HepG2 (cell line): ENCODE measurements around the gene TSPAN9. TPM values are rescaled to one million over a fixed set of nuclear protein-coding genes. Genes with fewer than 3 reads are reported as not detected.
A peak's percentile ranks its signal among the peaks of the same experiment; 100 is the strongest.

Experiments
- BHLHE40 ChIP-seq: IDR thresholded peaks from 2 replicates; pipeline ENCODE4 v1.6.1; 2011; ENCODE audit warnings: low read length, improper control_type of control experiment
- CEBPB ChIP-seq: IDR thresholded peaks from 2 replicates; pipeline ENCODE4 v1.6.1; 2011; ENCODE audit warnings: low read depth, low read length, improper control_type of control experiment, borderline replicate concordance
- FOSL2 ChIP-seq: sonication (generic); formaldehyde crosslinking; IDR thresholded peaks from 2 replicates; pipeline ENCODE4 v1.4.0; 2020; ENCODE audit warnings: missing genetic modification reagents
- FOXC1 ChIP-seq: sonication (generic); formaldehyde crosslinking; IDR thresholded peaks from 2 replicates; pipeline ENCODE4 v1.8.0; 2022; ENCODE audit warnings: mild to moderate bottlenecking, missing genetic modification reagents, borderline replicate concordance
- KDM5B ChIP-seq: sonication (generic); formaldehyde crosslinking; IDR thresholded peaks from 2 replicates; pipeline ENCODE4 v1.4.0; 2020; ENCODE audit warnings: missing genetic modification reagents, mild to moderate bottlenecking, borderline replicate concordance
- KMT2B ChIP-seq: IDR thresholded peaks from 2 replicates; pipeline ENCODE4 v1.6.1; 2016; ENCODE audit warnings: missing genetic modification reagents, missing compliant biosample characterization
- NONO ChIP-seq, 2 experiments: fragments of 450-650 bp in 1 of 2; sonication (generic) in 1 of 2; formaldehyde crosslinking in 1 of 2; IDR thresholded peaks in 1 of 2; conservative IDR thresholded peaks in 1 of 2; 2 replicates each; pipeline versions ENCODE4 v1.6.1 to v1.8.0; 2017 to 2022; ENCODE audit warnings: mild to moderate bottlenecking in 1 of 2, missing genetic modification reagents in 1 of 2, moderate library complexity in 1 of 2
- SALL2 ChIP-seq: sonication (generic); formaldehyde crosslinking; IDR thresholded peaks from 2 replicates; pipeline ENCODE4 v1.8.1; 2023; ENCODE audit warnings: mild to moderate bottlenecking, missing genetic modification reagents, inconsistent platforms
- ZNF292 ChIP-seq: sonication (generic); formaldehyde crosslinking; IDR thresholded peaks from 2 replicates; pipeline ENCODE4 v1.8.1; 2022; ENCODE audit warnings: mild to moderate bottlenecking, low read depth, missing genetic modification reagents, borderline replicate concordance
- ZNF446 ChIP-seq: sonication (generic); formaldehyde crosslinking; IDR thresholded peaks from 2 replicates; pipeline ENCODE4 v1.5.0; 2020; ENCODE audit warnings: mild to moderate bottlenecking, missing genetic modification reagents
- ZNF614 ChIP-seq: IDR thresholded peaks from 2 replicates; pipeline ENCODE4 v1.6.1; 2018; ENCODE audit warnings: missing biosample characterization, missing genetic modification reagents, inconsistent platforms, borderline replicate concordance
- ZNF761 ChIP-seq: sonication (generic); formaldehyde crosslinking; conservative IDR thresholded peaks from 2 replicates; pipeline ENCODE4 v1.4.0; 2020; ENCODE audit warnings: mild to moderate bottlenecking, missing genetic modification reagents
- ZNF788 ChIP-seq: sonication (generic); formaldehyde crosslinking; IDR thresholded peaks from 2 replicates; pipeline ENCODE4 v1.5.0; 2020; ENCODE audit warnings: mild to moderate bottlenecking, missing genetic modification reagents, borderline replicate concordance
- polyA plus RNA-seq, 8 experiments: library from polyadenylated mRNA; depleted of rRNA in 3 of 8; stranded (reverse) in 7 of 8; unstranded in 1 of 8; fragments of >200 nt; fragmentation: Illumina TruSeq in 4 of 8; extraction: Trizol in 4 of 8; gene quantifications; 2 replicates each; pipeline versions ENCODE4 v1.2.1 to v1.2.3, GENCODE V29; 2011 to 2016; ENCODE audit warnings: low read depth in 4 of 8, missing spikeins in 1 of 8, mixed read lengths in 1 of 8; ENCODE audit not compliant: insufficient read depth in 1 of 8
- total RNA-seq, 5 experiments: library from RNA; depleted of rRNA; stranded (reverse); fragments of >200 nt; fragmentation: Illumina TruSeq; extraction: Trizol; gene quantifications; 2 replicates each; pipeline ENCODE4 v1.2.3, GENCODE V29; 2016; ENCODE audit warnings: low read depth in 1 of 5
- TF ChIP-seq, protein P1 (sequence below): sonication (generic); formaldehyde crosslinking; IDR thresholded peaks from 2 replicates; pipeline ENCODE4 v1.5.0; 2020; ENCODE audit warnings: mild to moderate bottlenecking, missing genetic modification reagents, moderate library complexity
- TF ChIP-seq, protein P2 (sequence below): sonication (generic); formaldehyde crosslinking; IDR thresholded peaks from 2 replicates; pipeline ENCODE4 v1.4.0; 2020; ENCODE audit warnings: missing genetic modification reagents, borderline replicate concordance

TSPAN9 gene
- total and polyA plus RNA-seq, 2 of the 13 experiments (the other 11 are each of a cell fraction or from before 2014, with no cell fraction given): 18.1 to 42.3 TPM

DNA sequence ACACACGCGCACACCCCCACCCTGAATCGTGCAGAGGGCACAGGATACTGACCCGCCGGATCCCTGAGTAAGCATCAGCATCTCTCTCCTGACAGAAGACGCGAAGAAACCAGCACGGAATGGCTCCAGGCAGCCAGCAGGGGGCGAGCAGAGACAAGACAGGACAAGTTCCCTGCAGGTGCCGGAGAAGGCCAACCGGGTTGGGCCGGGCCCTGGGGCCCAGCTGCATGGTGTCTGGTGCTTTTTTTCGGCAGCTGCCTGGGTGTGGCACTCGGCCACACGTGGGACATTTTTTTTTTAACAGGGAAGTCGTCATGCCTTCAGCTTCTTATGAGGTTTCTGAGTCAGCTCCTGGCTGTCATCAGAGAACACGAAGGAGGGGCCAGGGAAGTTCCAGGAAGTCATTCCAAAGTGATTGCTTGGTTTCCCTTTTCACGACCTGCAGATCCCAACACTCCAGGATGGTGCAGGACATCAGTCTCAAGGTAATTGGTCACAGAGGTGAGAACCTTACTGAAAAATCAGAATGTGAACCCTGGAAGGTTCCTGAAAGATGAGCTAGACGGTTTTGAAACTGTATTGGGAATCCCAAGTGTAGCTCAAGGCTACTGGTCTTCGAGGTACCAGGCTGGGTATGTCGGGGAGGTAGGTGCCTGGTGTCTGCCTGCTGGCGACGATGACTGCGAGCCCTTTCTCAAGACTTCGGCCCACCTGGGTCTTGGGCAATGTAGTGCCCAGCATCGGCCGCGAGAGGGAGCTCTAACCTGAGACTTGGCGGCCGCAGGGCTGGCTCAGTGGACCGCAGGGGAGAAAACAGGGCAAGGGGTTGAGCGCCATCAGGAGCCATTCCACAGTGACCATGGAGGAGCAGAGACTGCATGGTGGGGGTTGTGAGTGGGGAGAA, 223.0 kb downstream of the TSPAN9 start (continued):
- peak; percentile 50; the same call in 1 of the 2 replicates for TF ChIP-seq ZNF761 (CRISPR knock-in tag)
- TF ChIP-seq ZNF292 (CRISPR knock-in tag): no peak
- peak; percentile 13; the same call in 1 of the 2 replicates for TF ChIP-seq FOXC1 (CRISPR knock-in tag)
- peak; percentile 30; the same call in 1 of the 2 replicates for TF ChIP-seq ZNF788 (CRISPR knock-in tag)
- TF ChIP-seq KMT2B (CRISPR knock-in tag): no peak
- TF ChIP-seq ZNF446: 0 out of 2 replicates have a peak, but pooled peaks have one; percentile 29
- TF ChIP-seq, protein P1, sequence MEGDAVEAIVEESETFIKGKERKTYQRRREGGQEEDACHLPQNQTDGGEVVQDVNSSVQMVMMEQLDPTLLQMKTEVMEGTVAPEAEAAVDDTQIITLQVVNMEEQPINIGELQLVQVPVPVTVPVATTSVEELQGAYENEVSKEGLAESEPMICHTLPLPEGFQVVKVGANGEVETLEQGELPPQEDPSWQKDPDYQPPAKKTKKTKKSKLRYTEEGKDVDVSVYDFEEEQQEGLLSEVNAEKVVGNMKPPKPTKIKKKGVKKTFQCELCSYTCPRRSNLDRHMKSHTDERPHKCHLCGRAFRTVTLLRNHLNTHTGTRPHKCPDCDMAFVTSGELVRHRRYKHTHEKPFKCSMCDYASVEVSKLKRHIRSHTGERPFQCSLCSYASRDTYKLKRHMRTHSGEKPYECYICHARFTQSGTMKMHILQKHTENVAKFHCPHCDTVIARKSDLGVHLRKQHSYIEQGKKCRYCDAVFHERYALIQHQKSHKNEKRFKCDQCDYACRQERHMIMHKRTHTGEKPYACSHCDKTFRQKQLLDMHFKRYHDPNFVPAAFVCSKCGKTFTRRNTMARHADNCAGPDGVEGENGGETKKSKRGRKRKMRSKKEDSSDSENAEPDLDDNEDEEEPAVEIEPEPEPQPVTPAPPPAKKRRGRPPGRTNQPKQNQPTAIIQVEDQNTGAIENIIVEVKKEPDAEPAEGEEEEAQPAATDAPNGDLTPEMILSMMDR (CRISPR knock-in tag): peak; percentile 97
- TF ChIP-seq FOSL2 (CRISPR knock-in tag): 0 out of 2 replicates have a peak, but pooled peaks have one; percentile 12
- no peak for TF ChIP-seq KDM5B (CRISPR knock-in tag)
- peak; percentile 43; the same call in 1 of the 2 replicates for TF ChIP-seq CEBPB
- TF ChIP-seq ZNF614 (CRISPR knock-in tag): peak; percentile 23; the same call in 1 of the 2 replicates
- TF ChIP-seq SALL2 (CRISPR knock-in tag): 0 out of 2 replicates have a peak, but pooled peaks have one; percentile 29
- TF ChIP-seq, protein P2, sequence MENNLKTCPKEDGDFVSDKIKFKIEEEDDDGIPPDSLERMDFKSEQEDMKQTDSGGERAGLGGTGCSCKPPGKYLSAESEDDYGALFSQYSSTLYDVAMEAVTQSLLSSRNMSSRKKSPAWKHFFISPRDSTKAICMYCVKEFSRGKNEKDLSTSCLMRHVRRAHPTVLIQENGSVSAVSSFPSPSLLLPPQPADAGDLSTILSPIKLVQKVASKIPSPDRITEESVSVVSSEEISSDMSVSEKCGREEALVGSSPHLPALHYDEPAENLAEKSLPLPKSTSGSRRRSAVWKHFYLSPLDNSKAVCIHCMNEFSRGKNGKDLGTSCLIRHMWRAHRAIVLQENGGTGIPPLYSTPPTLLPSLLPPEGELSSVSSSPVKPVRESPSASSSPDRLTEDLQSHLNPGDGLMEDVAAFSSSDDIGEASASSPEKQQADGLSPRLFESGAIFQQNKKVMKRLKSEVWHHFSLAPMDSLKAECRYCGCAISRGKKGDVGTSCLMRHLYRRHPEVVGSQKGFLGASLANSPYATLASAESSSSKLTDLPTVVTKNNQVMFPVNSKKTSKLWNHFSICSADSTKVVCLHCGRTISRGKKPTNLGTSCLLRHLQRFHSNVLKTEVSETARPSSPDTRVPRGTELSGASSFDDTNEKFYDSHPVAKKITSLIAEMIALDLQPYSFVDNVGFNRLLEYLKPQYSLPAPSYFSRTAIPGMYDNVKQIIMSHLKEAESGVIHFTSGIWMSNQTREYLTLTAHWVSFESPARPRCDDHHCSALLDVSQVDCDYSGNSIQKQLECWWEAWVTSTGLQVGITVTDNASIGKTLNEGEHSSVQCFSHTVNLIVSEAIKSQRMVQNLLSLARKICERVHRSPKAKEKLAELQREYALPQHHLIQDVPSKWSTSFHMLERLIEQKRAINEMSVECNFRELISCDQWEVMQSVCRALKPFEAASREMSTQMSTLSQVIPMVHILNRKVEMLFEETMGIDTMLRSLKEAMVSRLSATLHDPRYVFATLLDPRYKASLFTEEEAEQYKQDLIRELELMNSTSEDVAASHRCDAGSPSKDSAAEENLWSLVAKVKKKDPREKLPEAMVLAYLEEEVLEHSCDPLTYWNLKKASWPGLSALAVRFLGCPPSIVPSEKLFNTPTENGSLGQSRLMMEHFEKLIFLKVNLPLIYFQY: peak; percentile 91; the same call in 1 of the 2 replicates
- TF ChIP-seq BHLHE40: 0 out of 2 replicates have a peak, but pooled peaks have one; percentile 12
- no peak for TF ChIP-seq NONO (IDR thresholded peaks at IDR 0.05)
- no peak for TF ChIP-seq NONO (CRISPR knock-in tag; conservative IDR thresholded peaks at IDR 0.05)
